Measurements from ENCODE around the gene STX8.

STX8 gene

DNA sequence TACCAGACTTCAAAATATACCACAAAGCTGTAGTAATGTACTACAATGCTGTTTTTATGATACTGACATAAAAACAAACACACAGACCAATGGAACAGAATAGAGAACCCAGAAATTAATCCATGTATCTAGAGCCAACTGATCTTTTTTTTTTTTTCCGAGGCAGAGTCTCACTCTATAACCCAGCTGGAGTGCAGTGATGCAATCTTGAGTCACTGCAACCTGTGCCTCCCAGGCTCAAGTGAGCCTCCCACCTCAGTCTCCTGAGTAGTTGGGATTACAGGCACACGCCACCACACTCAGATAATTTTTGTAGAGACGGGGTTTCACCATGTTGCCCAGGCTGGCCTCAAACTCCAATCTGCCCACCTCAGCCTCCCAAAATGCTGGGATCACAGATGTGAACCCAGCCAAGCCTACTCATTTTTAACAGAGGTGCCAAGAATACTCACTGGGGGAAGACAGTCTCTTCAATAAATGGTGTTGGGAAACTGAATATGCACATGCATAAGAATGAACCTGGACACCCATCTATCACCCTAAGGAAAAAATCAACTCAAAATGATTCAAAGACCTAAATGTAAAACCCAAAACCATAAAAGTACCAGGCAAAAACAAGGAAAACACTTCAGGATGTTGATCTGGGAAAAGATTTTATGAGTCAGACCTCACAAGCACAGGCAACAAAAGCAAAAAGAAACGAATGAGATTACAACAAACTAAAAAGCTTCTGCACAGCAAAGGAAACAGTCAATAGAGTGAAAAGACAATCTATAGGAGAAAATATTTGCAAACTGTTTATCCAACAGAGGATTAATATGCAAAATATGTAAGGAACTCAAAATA lies 63.1 kb downstream of the STX8 start:
- TF ChIP-seq POLR2AphosphoS5 (IDR thresholded peaks at IDR 0.05; ENCODE audit: low read depth, low read length) (no peak), TAF1 (IDR thresholded peaks at IDR 0.05; ENCODE audit: borderline replicate concordance, insufficient read depth, low read length) (no peak), FOXP2 (optimal IDR thresholded peaks at IDR 0.05; ENCODE audit: borderline replicate concordance, extremely low read depth, extremely low read length, insufficient read depth) (no peak)
- TF ChIP-seq, protein P1, sequence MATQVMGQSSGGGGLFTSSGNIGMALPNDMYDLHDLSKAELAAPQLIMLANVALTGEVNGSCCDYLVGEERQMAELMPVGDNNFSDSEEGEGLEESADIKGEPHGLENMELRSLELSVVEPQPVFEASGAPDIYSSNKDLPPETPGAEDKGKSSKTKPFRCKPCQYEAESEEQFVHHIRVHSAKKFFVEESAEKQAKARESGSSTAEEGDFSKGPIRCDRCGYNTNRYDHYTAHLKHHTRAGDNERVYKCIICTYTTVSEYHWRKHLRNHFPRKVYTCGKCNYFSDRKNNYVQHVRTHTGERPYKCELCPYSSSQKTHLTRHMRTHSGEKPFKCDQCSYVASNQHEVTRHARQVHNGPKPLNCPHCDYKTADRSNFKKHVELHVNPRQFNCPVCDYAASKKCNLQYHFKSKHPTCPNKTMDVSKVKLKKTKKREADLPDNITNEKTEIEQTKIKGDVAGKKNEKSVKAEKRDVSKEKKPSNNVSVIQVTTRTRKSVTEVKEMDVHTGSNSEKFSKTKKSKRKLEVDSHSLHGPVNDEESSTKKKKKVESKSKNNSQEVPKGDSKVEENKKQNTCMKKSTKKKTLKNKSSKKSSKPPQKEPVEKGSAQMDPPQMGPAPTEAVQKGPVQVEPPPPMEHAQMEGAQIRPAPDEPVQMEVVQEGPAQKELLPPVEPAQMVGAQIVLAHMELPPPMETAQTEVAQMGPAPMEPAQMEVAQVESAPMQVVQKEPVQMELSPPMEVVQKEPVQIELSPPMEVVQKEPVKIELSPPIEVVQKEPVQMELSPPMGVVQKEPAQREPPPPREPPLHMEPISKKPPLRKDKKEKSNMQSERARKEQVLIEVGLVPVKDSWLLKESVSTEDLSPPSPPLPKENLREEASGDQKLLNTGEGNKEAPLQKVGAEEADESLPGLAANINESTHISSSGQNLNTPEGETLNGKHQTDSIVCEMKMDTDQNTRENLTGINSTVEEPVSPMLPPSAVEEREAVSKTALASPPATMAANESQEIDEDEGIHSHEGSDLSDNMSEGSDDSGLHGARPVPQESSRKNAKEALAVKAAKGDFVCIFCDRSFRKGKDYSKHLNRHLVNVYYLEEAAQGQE (IDR thresholded peaks at IDR 0.05; ENCODE audit: insufficient read depth in 1 of 2, low read depth in 2 of 2, low read length in 2 of 2) = no peak

DNA sequence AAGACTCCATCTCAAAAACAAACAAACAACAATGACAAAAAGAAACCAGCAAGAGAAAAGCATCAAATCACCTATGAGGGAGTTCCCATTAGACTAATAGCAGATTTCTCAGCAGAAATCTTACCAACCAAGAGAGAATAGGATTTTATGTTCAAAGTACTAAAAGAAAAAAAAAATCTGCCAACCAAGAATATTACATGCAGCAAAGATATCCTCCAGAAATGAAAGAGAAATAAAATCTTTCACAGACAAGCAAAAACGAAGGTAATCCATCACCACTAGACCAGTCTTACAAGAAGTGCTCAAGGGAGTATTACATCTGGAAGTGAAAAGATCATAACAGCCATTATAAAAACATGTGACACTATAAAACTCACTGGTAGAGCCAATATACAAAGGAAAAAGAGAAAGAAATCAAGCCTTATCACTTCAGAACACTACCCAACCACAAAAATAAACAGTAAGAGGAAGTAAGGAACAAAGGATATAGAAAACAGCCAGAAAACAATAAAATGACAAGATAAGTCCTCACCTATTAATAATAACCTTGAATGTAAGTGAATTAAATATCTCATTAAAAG lies 66.3 kb downstream of the STX8 start:
- TF ChIP-seq FOXP2 (optimal IDR thresholded peaks at IDR 0.05; ENCODE audit: borderline replicate concordance, extremely low read depth, extremely low read length, insufficient read depth) = no peak
- no peak for TF ChIP-seq TAF1 (IDR thresholded peaks at IDR 0.05; ENCODE audit: borderline replicate concordance, insufficient read depth, low read length)
- TF ChIP-seq, protein P1 (IDR thresholded peaks at IDR 0.05; ENCODE audit: insufficient read depth in 1 of 2, low read depth in 2 of 2, low read length in 2 of 2) = no peak
- no peak for TF ChIP-seq POLR2AphosphoS5 (IDR thresholded peaks at IDR 0.05; ENCODE audit: low read depth, low read length)
- TF ChIP-seq SIN3A (IDR thresholded peaks at IDR 0.05; ENCODE audit: borderline replicate concordance, insufficient read depth, low read length) = no peak

DNA sequence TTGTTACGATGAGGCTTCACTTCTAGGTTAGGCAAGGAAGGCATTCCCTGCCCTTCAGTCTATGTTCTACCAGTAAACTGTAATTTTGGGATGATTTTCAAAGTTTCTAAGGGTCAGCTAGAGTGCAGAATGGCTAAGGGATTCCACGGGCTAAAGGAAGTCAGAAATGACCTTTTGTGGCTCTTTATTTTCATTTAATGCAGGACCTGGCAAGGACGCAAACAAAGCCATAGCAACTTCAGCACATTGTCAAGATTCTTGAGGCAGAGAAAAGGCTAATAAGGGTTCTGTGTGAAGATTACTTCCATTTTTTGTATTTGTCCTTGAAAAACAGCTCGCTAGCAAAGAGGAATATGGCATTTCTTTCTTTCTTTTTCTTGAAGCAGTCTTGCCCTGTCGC lies 76.6 kb downstream of the STX8 start:
- TF ChIP-seq SIN3A (IDR thresholded peaks at IDR 0.05; ENCODE audit: borderline replicate concordance, insufficient read depth, low read length) = no peak
- TF ChIP-seq TAF1 (IDR thresholded peaks at IDR 0.05; ENCODE audit: borderline replicate concordance, insufficient read depth, low read length) = no peak
- TF ChIP-seq, protein P1 (IDR thresholded peaks at IDR 0.05; ENCODE audit: insufficient read depth in 1 of 2, low read depth in 2 of 2, low read length in 2 of 2) = no peak
- no peak for TF ChIP-seq POLR2AphosphoS5 (IDR thresholded peaks at IDR 0.05; ENCODE audit: low read depth, low read length)
- TF ChIP-seq FOXP2 (optimal IDR thresholded peaks at IDR 0.05; ENCODE audit: borderline replicate concordance, extremely low read depth, extremely low read length, insufficient read depth) = no peak

DNA sequence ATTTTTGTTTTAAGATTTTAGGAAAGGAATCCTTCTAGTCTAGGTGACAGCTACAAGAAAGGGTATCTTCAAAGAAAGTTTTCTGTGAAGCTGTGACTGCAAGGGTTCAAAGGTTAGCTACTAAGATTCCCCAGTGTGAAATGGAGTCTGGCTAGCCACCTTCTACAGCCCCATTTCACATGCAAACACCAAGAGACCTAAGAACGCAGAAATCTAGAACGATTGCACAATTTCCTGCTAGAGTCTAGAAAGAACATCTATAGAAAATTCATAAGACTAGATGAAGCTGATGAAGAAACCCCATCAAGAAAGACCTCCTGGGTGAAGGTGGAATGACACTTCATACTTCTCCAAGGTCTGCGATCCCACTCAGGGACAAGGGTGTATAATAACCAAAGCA lies 77.1 kb downstream of the STX8 start:
- TF ChIP-seq, protein P1 (IDR thresholded peaks at IDR 0.05; ENCODE audit: insufficient read depth in 1 of 2, low read depth in 2 of 2, low read length in 2 of 2) = no peak
- TF ChIP-seq POLR2AphosphoS5 (IDR thresholded peaks at IDR 0.05; ENCODE audit: low read depth, low read length) = no peak
- no peak for TF ChIP-seq SIN3A (IDR thresholded peaks at IDR 0.05; ENCODE audit: borderline replicate concordance, insufficient read depth, low read length)
- no peak for TF ChIP-seq FOXP2 (optimal IDR thresholded peaks at IDR 0.05; ENCODE audit: borderline replicate concordance, extremely low read depth, extremely low read length, insufficient read depth)
- no peak for TF ChIP-seq TAF1 (IDR thresholded peaks at IDR 0.05; ENCODE audit: borderline replicate concordance, insufficient read depth, low read length)
